Stimulated activated naive CD4-positive, alpha-beta T cell (primary cell): ENCODE results near the gene HUS1B.

Experiments used
- DNase-seq, 6 experiments: peaks; one replicate each; lab custom pipeline; 2025; lab: John Stamatoyannopoulos, UW

Gene HUS1B

DNA sequence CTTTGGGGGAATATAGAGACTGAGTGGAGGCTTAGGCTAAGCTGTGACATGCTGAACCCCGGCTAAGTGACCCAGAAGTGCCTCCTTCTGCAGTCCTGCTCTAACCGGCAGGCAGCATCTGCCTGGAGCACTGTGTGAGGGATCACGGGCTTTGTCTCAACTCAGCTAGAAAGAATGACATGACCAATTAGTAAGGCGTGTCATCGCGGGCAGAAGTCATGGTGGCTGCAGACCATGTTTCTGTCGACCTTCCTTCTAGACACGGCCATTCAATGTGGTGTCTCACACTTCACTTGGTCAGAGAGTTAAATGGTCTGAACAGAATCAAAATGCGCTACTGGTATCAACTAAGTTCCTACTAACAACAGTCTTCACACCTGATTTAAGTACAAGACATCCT lies 35.0 kb downstream of the HUS1B start:
- no peak for DNase-seq

DNA sequence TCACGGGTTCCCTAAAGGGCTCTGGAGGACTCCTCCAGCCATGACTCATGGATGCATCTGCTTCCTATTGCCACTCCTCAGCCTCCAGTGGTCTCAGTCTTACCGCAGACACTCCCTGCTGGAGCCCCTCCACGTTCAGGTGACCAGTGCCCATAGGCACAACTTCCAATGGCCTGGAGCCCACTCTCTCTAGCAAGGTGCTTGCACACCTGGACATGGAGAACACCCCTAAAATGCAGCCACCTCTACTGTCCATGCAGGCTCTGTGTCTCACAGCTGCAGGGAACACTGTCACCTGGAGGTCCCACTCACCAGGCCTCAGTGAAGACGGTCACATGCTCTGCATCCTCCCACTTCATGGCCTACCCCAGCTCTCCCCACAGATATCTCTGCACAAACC lies 36.0 kb downstream of the HUS1B start:
- no peak for DNase-seq

DNA sequence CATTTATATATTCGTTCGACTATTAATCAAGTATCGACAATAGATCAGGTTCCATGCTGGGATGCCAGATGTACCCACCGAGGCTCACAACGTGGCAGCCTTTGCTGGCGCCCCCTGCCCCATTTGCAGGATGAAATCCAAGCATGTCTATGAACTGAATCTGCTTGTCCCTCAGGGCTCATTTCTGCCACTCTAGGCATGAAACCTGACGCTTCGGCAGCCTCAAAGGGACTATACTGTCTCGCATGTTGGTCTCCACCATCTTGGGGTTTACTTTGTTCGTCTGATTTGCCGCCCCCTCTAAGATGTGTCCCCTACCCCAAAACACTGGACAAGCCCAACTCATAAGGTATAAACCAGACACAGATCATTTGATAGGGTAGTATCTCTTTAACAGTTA lies 36.7 kb downstream of the HUS1B start:
- no peak for DNase-seq

DNA sequence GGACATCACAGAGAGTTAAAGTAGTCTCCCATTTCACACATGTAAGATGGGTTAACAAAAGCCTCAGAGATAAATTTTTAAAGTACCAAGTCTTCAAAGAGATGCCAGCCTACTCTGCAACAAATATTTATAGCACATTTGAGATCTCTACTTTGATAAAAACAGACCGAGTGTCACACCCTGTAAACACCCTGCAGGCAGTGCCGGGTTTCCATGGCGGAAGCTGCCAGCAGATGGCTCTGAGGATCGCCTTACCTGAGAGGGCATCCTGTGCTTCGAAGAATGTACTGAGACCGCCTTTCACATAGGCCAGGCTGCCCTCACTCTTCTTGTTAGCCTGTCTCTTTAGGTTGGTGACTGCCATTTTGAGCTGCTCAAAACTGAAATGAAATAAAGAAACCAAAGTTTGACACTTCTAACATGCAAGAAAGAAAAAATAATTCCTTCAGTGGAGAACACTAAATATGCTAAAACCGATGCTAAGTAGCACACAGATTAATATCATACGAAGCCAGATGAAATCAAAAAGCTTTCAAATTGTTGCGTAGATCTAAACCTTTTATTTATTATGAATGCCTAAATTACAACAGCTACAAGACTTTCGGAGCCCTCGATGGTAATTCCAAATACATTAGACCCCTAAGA lies 39.3 kb downstream of the HUS1B start:
- no peak for DNase-seq

DNA sequence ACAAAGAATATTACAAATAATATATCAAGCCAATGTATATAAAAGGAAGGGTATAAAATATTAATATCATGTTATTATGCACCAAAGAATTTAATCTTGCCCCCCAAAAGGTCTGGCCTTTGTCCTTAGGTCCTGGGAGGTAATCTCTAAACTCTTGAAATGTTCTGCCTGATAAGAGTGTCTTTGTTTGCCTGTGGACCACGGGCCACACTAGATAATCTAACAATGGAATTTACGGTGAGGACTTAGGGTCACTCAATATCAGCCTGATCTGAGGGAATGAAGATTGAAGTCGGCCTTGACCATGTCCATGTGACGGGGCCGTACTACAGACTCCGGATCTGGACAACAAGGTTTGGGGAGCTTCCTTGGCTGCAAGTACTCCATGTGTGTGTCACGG lies 42.9 kb downstream of the HUS1B start:
- DNase-seq: no peak

DNA sequence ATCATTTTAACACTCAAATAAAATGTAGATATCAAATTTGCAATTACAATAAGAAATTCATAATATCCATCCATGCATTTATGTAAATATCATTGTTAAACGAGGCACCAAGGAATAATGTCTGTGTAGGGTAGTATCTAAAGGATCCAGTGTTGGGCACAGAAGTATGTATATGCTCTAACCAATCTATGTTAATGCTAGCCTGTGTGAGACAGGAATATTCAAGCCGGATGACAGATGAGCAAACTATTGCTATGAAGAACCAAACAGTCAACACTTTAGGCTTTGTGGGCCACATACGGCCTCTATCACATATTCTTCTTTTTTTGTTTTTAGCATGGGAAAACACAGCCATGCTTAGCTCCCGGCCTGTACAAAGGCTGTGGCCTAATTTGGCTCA lies 45.0 kb downstream of the HUS1B start:
- DNase-seq: no peak

DNA sequence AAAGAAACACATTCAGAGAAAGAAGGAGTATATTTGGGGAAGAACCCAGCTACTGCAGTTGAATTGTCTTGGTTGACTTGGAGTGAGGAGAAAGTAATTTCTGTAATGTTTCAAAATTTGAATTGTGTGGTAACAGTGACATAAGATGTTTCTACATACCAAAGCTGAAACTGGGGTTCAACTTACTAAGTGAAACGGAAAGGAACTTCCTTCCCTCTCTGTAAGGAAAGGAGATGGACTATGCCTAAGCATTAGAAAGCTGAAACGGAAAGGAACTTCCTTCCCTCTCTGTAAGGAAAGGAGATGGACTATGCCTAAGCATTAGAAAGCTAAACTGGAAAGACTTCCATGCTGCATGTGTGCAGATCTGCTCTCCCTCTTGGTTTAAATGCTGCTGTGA lies 46.0 kb downstream of the HUS1B start:
- no peak for DNase-seq

DNA sequence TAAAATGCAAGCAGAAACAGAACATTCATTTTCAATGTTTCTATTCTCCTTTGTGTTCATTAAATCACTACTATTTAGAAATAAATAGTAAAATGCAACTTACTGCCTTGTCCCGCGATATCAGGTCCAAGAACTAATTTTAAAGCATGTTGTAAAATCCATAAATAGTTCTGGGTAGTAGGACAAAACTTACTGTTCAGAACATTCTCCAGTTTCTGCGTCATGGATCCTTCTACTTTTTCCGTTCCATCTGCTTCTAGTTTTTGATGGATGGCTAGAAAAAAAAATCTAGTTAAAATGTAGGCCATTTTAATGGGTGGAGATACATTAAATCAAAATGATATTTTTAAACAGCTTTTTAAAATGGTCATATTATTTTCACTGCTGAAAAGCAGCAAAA lies 47.0 kb downstream of the HUS1B start:
- no peak for DNase-seq

DNA sequence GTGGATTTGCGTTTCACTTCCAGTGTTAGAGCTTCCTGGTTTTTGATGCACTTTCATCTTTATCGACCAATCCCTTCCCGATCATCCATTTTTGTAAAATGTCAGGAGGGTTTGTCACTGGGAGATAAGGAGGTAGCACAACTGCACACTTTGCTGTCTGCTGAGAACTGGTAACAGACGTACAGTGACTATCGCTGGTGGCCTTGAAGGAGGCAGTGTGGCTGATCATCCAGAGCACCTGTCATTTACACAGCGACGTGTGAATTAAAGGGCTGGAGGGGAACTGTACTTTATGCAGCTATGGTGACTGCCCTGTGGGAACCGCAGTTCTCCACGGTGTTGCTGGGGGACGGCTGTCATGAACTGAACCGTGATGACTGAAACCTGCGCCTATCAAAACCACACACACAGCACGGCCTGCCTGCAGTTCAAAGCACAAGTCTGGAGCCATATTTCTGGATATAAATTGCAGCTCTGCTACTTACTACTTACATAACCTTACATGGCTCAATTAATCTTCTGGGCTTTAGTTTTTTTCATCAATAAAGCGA lies 50.0 kb downstream of the HUS1B start:
- DNase-seq: no peak
